Keratinocyte (primary cell): ENCODE results near the gene ATIC. TPM values are rescaled to one million over a fixed set of nuclear protein-coding genes. Genes with fewer than 3 reads are reported as not detected.

Experiments
- DNase-seq: peaks from one replicate; pipeline ENCODE4 v3.0.0-alpha.2; 2011; ENCODE audit warnings: low read depth, missing footprints, low spot score
- FAIRE-seq: peaks from 2 replicates; lab custom pipeline; 2011; peaks lifted over from hg19 to GRCh38; lab: Jason Lieb, UNC
- H2AFZ ChIP-seq: 2 replicates; pipeline ENCODE4 v1.6.0; 2012; ENCODE audit warnings: low read length, control low read depth, inconsistent platforms; ENCODE audit not compliant: control insufficient read depth
- H3K27ac ChIP-seq: 2 replicates; pipeline ENCODE4 v1.5.1; 2011; ENCODE audit warnings: low read length; ENCODE audit not compliant: control insufficient read depth, insufficient read depth
- H3K27me3 ChIP-seq: 3 replicates; pipeline ENCODE4 v1.6.0; 2011; ENCODE audit warnings: low read length; ENCODE audit not compliant: control insufficient read depth, insufficient read depth; ENCODE audit errors: extremely low read depth
- H3K36me3 ChIP-seq, 2 experiments: 2 replicates in 1 of 2; 3 replicates in 1 of 2; pipeline ENCODE4 v1.5.1; 2011; ENCODE audit warnings: low read length in 2 of 2, mild to moderate bottlenecking in 1 of 2; ENCODE audit not compliant: control insufficient read depth in 2 of 2, insufficient read depth in 2 of 2; ENCODE audit errors: extremely low read depth in 1 of 2
- H3K4me1 ChIP-seq: 3 replicates; pipeline ENCODE4 v1.5.1; 2011; ENCODE audit warnings: low read length; ENCODE audit not compliant: control insufficient read depth, insufficient read depth; ENCODE audit errors: extremely low read depth
- H3K4me2 ChIP-seq: 3 replicates; pipeline ENCODE4 v1.6.0; 2011; ENCODE audit warnings: low read depth, low read length; ENCODE audit not compliant: control insufficient read depth, insufficient read depth; ENCODE audit errors: extremely low read depth
- H3K4me3 ChIP-seq, 3 experiments: fragments of 200-600 bp in 1 of 3; sonication (generic) in 1 of 3; 2 replicates in 2 of 3; 3 replicates in 1 of 3; pipeline ENCODE4 v1.5.1; 2011 to 2016; ENCODE audit warnings: low read length in 3 of 3, mild to moderate bottlenecking in 3 of 3, control low read depth in 2 of 3, inconsistent platforms in 1 of 3, low read depth in 1 of 3, mixed read lengths in 1 of 3, mixed run types in 1 of 3, moderate library complexity in 1 of 3; ENCODE audit not compliant: control insufficient read depth in 2 of 3, insufficient read depth in 2 of 3; ENCODE audit errors: extremely low read depth in 1 of 3
- H3K79me2 ChIP-seq: 2 replicates; pipeline ENCODE4 v1.6.0; 2012; ENCODE audit warnings: low read length; ENCODE audit not compliant: control insufficient read depth, insufficient read depth
- H3K9ac ChIP-seq: 3 replicates; pipeline ENCODE4 v1.6.0; 2011; ENCODE audit warnings: low read length; ENCODE audit not compliant: control insufficient read depth, insufficient read depth; ENCODE audit errors: extremely low read depth
- H3K9me1 ChIP-seq: 3 replicates; pipeline ENCODE4 v1.6.0; 2011; ENCODE audit warnings: low read length; ENCODE audit not compliant: control insufficient read depth, insufficient read depth; ENCODE audit errors: extremely low read depth
- H3K9me3 ChIP-seq: 2 replicates; pipeline ENCODE4 v1.5.1; 2012; ENCODE audit warnings: low read depth, low read length; ENCODE audit not compliant: control insufficient read depth
- H4K20me1 ChIP-seq: 3 replicates; pipeline ENCODE4 v1.6.0; 2011; ENCODE audit warnings: low read length; ENCODE audit not compliant: control insufficient read depth, insufficient read depth; ENCODE audit errors: extremely low read depth
- CTCF ChIP-seq, 3 experiments: IDR thresholded peaks in 1 of 3; conservative IDR thresholded peaks in 1 of 3; optimal IDR thresholded peaks in 1 of 3; 2 replicates in 2 of 3; 3 replicates in 1 of 3; pipeline versions ENCODE3 to v1.5.1; 2011; ENCODE audit warnings: low read length in 3 of 3, mild to moderate bottlenecking in 3 of 3, moderate library complexity in 2 of 3, control low read depth in 1 of 3, inconsistent platforms in 1 of 3; ENCODE audit not compliant: insufficient read depth in 2 of 3; ENCODE audit errors: extremely low read depth in 1 of 3
- EZH2 ChIP-seq: IDR thresholded peaks from one replicate; pipeline ENCODE4 v1.6.1; 2012; ENCODE audit warnings: inconsistent platforms, mild to moderate bottlenecking, low read length, moderate library complexity
- dilution Hi-C: fragments of 300-500 bp; cut with MboI; formaldehyde crosslinking; loops from one replicate; pipeline ENCODE4 v1.7.0; 2020; ENCODE audit warnings: low sequenced_read_pairs; ENCODE audit not compliant: extremely low pct_ligation_motif_present
- polyA plus RNA-seq, 5 experiments: library from polyadenylated mRNA; depleted of rRNA in 3 of 5; stranded (reverse) in 3 of 5; stranded (forward) in 1 of 5; unstranded in 1 of 5; fragments of >200 nt; gene quantifications; 1 replicate in 1 of 5; 2 replicates in 3 of 5; 3 replicates in 1 of 5; pipeline versions ENCODE4 v1.2.1 to v1.2.3, GENCODE V29; 2011 to 2012; ENCODE audit warnings: missing spikeins in 2 of 5, low read depth in 1 of 5, low replicate concordance in 1 of 5

The ATIC gene
- polyA plus RNA-seq, 1 donor (not counting 4 experiments of a cell fraction or from before 2014, with no cell fraction given) = 110 TPM

GRCh38 chr2:215360596-215360995, 48.7 kb downstream of the ATIC start:
- dilution Hi-C loops = no loop called here
- Histone ChIP-seq H3K9me1 (no peaks in the 10 kb centered on the region), H3K4me1 (no peaks in the 10 kb centered on the region), H3K9ac (no peak overlapping the region), H2AFZ (no peak overlapping the region), H3K4me2 (no peak overlapping the region), H3K9me3 (no peaks in the 10 kb centered on the region), H3K79me2 (no peaks in the 10 kb centered on the region), H3K36me3 (peaks cover 0 to 13% of the 10 kb centered on the region in 2 experiments), H3K27me3 (no peaks in the 10 kb centered on the region), H3K27ac (no peak overlapping the region), H3K4me3 (no peak overlapping the region), H4K20me1 (no peaks in the 10 kb centered on the region)
- no peak for FAIRE-seq
- TF ChIP-seq EZH2 (no peak), CTCF (optimal IDR thresholded peaks at IDR 0.05 in 1 of 3, IDR thresholded peaks at IDR 0.05 in 1 of 3, conservative IDR thresholded peaks at IDR 0.05 in 1 of 3; ENCODE audit: extremely low read depth in 1 of 3, insufficient read depth in 2 of 3, low read length in 3 of 3) (no peak)
- DNase-seq = no peak

- H3K4me2 ChIP-seq = no peak overlapping the region
- no peaks in the 10 kb centered on the region for H3K9me1 ChIP-seq
- no peak overlapping the region for H3K27ac ChIP-seq
- no peak for DNase-seq
- no peak overlapping the region for H3K9ac ChIP-seq
- H3K36me3 ChIP-seq = peaks cover 0 to 13% of the 10 kb centered on the region in 2 experiments
- no peak for FAIRE-seq
- dilution Hi-C loops = no loop called here
- no peaks in the 10 kb centered on the region for H4K20me1 ChIP-seq
- no peaks in the 10 kb centered on the region for H3K4me1 ChIP-seq
- no peaks in the 10 kb centered on the region for H3K79me2 ChIP-seq
- no peak overlapping the region for H2AFZ ChIP-seq
- no peak for TF ChIP-seq CTCF (optimal IDR thresholded peaks at IDR 0.05 in 1 of 3, IDR thresholded peaks at IDR 0.05 in 1 of 3, conservative IDR thresholded peaks at IDR 0.05 in 1 of 3; ENCODE audit: extremely low read depth in 1 of 3, insufficient read depth in 2 of 3, low read length in 3 of 3)
- no peak for TF ChIP-seq EZH2
- H3K4me3 ChIP-seq = no peak overlapping the region
- H3K9me3 ChIP-seq = no peaks in the 10 kb centered on the region
- H3K27me3 ChIP-seq = no peaks in the 10 kb centered on the region
Observed at GRCh38 chr2:215361211-215361875, 49.5 kb downstream of the ATIC start.
